GM12878 (cell line): ENCODE data around the gene OTUB1. TPM values are rescaled to one million over a fixed set of nuclear protein-coding genes. Genes with fewer than 3 reads are reported as not detected.

ENCODE experiments used
- ATAC-seq: fragments of 200-7000 bp; cut with Tn5 transposase; 3 replicates; pipeline ENCODE4 v1.9.1; 2020; ENCODE audit warnings: mild to moderate bottlenecking, moderate library complexity
- BruUV-seq: library from RNA; stranded (reverse); fragments of 400-500 nt; replicated peaks from 2 replicates; lab custom pipeline; 2021; lab: Mats Ljungman, UMichigan
- CTCF ChIA-PET: fragments of 300-600 bp; sonication (Branson Sonifier 250); formaldehyde crosslinking; extraction: SDS; loops from one replicate; lab custom pipeline; 2021; ENCODE audit warnings: inconsistent platforms; lab: Yijun Ruan, JAX
- POLR2A ChIA-PET: fragments of 350-600 bp; formaldehyde crosslinking; extraction: SDS; loops from one replicate; lab custom pipeline; 2021; ENCODE audit warnings: inconsistent platforms; lab: Charles Lee
- RAD21 ChIA-PET: fragments of 300-600 bp; sonication (Branson Sonifier 250); formaldehyde crosslinking; loops from one replicate; lab custom pipeline; 2023; ENCODE audit warnings: antibody characterized with exemption; ENCODE audit not compliant: unreplicated experiment; lab: Charles Lee
- SMC1A ChIA-PET: fragments of 300-600 bp; sonication (Branson Sonifier 250); formaldehyde crosslinking; loops from one replicate; lab custom pipeline; 2023; ENCODE audit not compliant: unreplicated experiment, uncharacterized antibody; lab: Charles Lee
- DNase-seq: peaks from one replicate; pipeline ENCODE4 v3.0.0-alpha.2; 2011; ENCODE audit warnings: low read depth, low spot score
- FAIRE-seq: peaks from 3 replicates; lab custom pipeline; 2011; peaks lifted over from hg19 to GRCh38; lab: Jason Lieb, UNC
- H2AFZ ChIP-seq: 2 replicates; pipeline ENCODE4 v1.6.0; 2011; ENCODE audit warnings: low read depth, low read length, control low read depth; ENCODE audit not compliant: control insufficient read depth
- H3K27ac ChIP-seq: 2 replicates; pipeline ENCODE4 v1.5.1; 2011; ENCODE audit warnings: control low read depth; ENCODE audit not compliant: control insufficient read depth, insufficient read depth
- H3K27me3 ChIP-seq, 2 experiments: replicated peaks in 1 of 2; 2 replicates each; pipeline versions ENCODE4 v1.6.0 to v1.6.1; 2011; ENCODE audit warnings: low read length in 1 of 2; ENCODE audit not compliant: control insufficient read depth in 2 of 2, insufficient read depth in 2 of 2
- H3K36me3 ChIP-seq, 2 experiments: 2 replicates each; pipeline ENCODE4 v1.5.1; 2011; ENCODE audit warnings: low read length in 1 of 2; ENCODE audit not compliant: control insufficient read depth in 2 of 2, insufficient read depth in 2 of 2
- H3K4me1 ChIP-seq: 2 replicates; pipeline ENCODE4 v1.6.1; 2011; ENCODE audit warnings: mild to moderate bottlenecking, low read length, moderate library complexity, mixed read lengths; ENCODE audit not compliant: control insufficient read depth, insufficient read depth
- H3K4me2 ChIP-seq: 2 replicates; pipeline ENCODE4 v1.6.0; 2011; ENCODE audit warnings: control low read depth; ENCODE audit not compliant: control insufficient read depth, insufficient read depth
- H3K4me3 ChIP-seq: fragments of 200-600 bp; sonication (generic); 2 replicates; pipeline ENCODE4 v1.5.1; 2016
- H3K79me2 ChIP-seq: 2 replicates; pipeline ENCODE4 v1.6.0; 2011; ENCODE audit warnings: low read length; ENCODE audit not compliant: control insufficient read depth, insufficient read depth
- H3K9ac ChIP-seq: 2 replicates; pipeline ENCODE4 v1.8.0; 2011; ENCODE audit warnings: low read length, control low read depth, mixed read lengths; ENCODE audit not compliant: control insufficient read depth, insufficient read depth
- H3K9me3 ChIP-seq: replicated peaks from 3 replicates; pipeline ENCODE4 v1.5.1; 2011; ENCODE audit warnings: mild to moderate bottlenecking, low read length; ENCODE audit not compliant: control insufficient read depth, insufficient read depth
- H4K20me1 ChIP-seq: 2 replicates; pipeline ENCODE4 v1.6.0; 2011; ENCODE audit not compliant: control insufficient read depth, insufficient read depth
- ATF7 ChIP-seq: fragments of 450-650 bp; IDR thresholded peaks from 2 replicates; pipeline ENCODE4 v1.6.1; 2016; ENCODE audit warnings: low read depth, mild to moderate bottlenecking
- CBX3 ChIP-seq: fragments of 200-600 bp; sonication (generic); IDR thresholded peaks from 2 replicates; pipeline ENCODE4 v1.6.1; 2016; ENCODE audit warnings: low read depth, borderline replicate concordance
- CEBPZ ChIP-seq: fragments of 150-350 bp; IDR thresholded peaks from 2 replicates; pipeline ENCODE4 v1.6.1; 2016; ENCODE audit warnings: low read depth, low read length
- KAT2A ChIP-seq: conservative IDR thresholded peaks from 2 replicates; pipeline ENCODE4 v1.6.1; 2011; ENCODE audit warnings: low read depth, low read length; ENCODE audit not compliant: control insufficient read depth
- MLLT1 ChIP-seq: fragments of 450-650 bp; IDR thresholded peaks from 2 replicates; pipeline ENCODE4 v1.6.1; 2016; ENCODE audit warnings: mild to moderate bottlenecking
- NBN ChIP-seq: fragments of 450-650 bp; IDR thresholded peaks from 2 replicates; pipeline ENCODE4 v1.6.1; 2016
- SMARCA5 ChIP-seq: fragments of 450-650 bp; IDR thresholded peaks from 2 replicates; pipeline ENCODE4 v1.6.1; 2017; ENCODE audit warnings: mild to moderate bottlenecking
- SP1 ChIP-seq: IDR thresholded peaks from one replicate; pipeline ENCODE4 v1.6.1; 2011; ENCODE audit warnings: low read depth, low read length
- SREBF2 ChIP-seq: IDR thresholded peaks from 2 replicates; pipeline ENCODE4 v1.6.1; 2012; ENCODE audit warnings: mild to moderate bottlenecking, low read length
- SUZ12 ChIP-seq: fragments of 200-600 bp; sonication (generic); IDR thresholded peaks from one replicate; pipeline ENCODE4 v1.6.1; 2018; ENCODE audit warnings: antibody characterized with exemption, mild to moderate bottlenecking; ENCODE audit not compliant: unreplicated experiment
- TCF12 ChIP-seq: IDR thresholded peaks from 2 replicates; pipeline ENCODE4 v1.6.1; 2011; ENCODE audit warnings: low read depth, mild to moderate bottlenecking, low read length
- ZNF217 ChIP-seq: fragments of 450-650 bp; IDR thresholded peaks from 2 replicates; pipeline ENCODE4 v1.6.1; 2017; ENCODE audit warnings: antibody characterized with exemption, mild to moderate bottlenecking
- ZNF274 ChIP-seq: IDR thresholded peaks from one replicate; pipeline ENCODE4 v1.8.0; 2011; ENCODE audit not compliant: insufficient read length, insufficient read depth
- WGBS: methylation state at CpG from one replicate; pipeline ENCODE4 v1.1.6; 2016; ENCODE audit warnings: low lambda C conversion rate; ENCODE audit not compliant: insufficient replicate concordance, insufficient coverage; ENCODE audit errors: missing lambda C conversion rate; 5-methylcytosine and 5-hydroxymethylcytosine counted together
- in situ Hi-C: fragments of 300-500 bp; cut with MboI; formaldehyde crosslinking; loops from 9 replicates; pipeline ENCODE4 v1.14.3; 2018; ENCODE audit warnings: mixed read lengths
- intact Hi-C: fragments of 100-400 bp; cut with micrococcal nuclease; formaldehyde crosslinking; loops from one replicate; pipeline ENCODE4 v1.14.2; 2022; ENCODE audit not compliant: unreplicated experiment
- polyA plus RNA-seq, 11 experiments: library from polyadenylated mRNA; depleted of rRNA in 4 of 11; unstranded in 6 of 11; stranded (reverse) in 5 of 11; fragments of >200 nt; fragmentation: Nextera tagmentation in 4 of 11; fragmentation: Illumina TruSeq in 1 of 11; extraction: Ambion mirVana in 4 of 11; extraction: Trizol in 1 of 11; gene quantifications; 1 replicate in 1 of 11; 2 replicates in 10 of 11; pipeline versions ENCODE4 v1.2.1 to v1.2.3, GENCODE V29; 2011 to 2016; ENCODE audit warnings: inconsistent platforms in 2 of 11, missing spikeins in 2 of 11, low read depth in 1 of 11
- total RNA-seq, 4 experiments: library from RNA; depleted of rRNA in 3 of 4; stranded (reverse); fragments of >200 nt in 3 of 4; fragmentation: Illumina TruSeq in 1 of 4; extraction: Trizol in 1 of 4; gene quantifications; 2 replicates each; pipeline versions ENCODE4 v1.2.1 to v1.2.3, GENCODE V29; 2013 to 2021
- TF ChIP-seq, protein P1 (sequence below): IDR thresholded peaks from 2 replicates; pipeline ENCODE4 v1.6.1; 2011; ENCODE audit warnings: low read depth, mild to moderate bottlenecking, low read length, moderate library complexity, borderline replicate concordance; ENCODE audit errors: extremely low read depth

Gene OTUB1
- total and polyA plus RNA-seq, 10 of the 15 experiments (the other 5 are each of a cell fraction or from before 2014, with no cell fraction given) = 49.6 to 225 (median 131) TPM

- TF ChIP-seq ZNF217 = no peak
These were observed 31.6 kb downstream of the OTUB1 start for GRCh38 chr11:64017945-64018224.

DNA sequence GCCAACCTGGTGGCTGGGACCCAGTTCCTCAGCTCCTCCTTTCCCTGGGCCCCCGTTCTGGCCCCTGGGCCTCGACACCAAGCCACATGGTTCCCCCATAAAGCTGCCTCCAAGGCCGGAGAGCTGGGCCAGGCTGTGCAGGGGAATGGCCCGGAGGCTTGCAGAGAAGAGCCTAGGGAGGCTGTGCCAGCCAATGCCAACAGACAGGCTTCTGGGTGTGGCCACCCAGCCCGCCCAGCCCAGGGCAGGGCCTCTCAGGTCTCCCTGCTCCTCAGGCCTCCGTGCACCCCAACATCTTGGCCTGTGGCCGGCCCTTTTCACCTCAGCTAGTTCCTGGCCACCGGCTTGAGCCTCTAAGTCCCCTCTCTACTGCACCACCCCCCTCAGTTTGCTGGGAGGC, 32.1 kb downstream of the OTUB1 start:
- no peak overlapping the region for H3K4me2 ChIP-seq
- H3K9me3 ChIP-seq = no peaks in the 10 kb centered on the region
- no peak for ATAC-seq
- in situ Hi-C loops (no loop called here), intact Hi-C loops (no loop called here)
- ChIA-PET POLR2A (interaction anchor here (0.5 kb wide), 1 partner anchor 78 kb away, joined by 7 read pairs; no protein-coding TSS in a partner anchor), CTCF (no interaction called here), SMC1A (no interaction called here), RAD21 (no interaction called here)
- no TSS peak for BruUV-seq
- H3K27me3 ChIP-seq = no peaks in the 10 kb centered on the region; a peak in 1 of 4 replicates
- H3K79me2 ChIP-seq = no peaks in the 10 kb centered on the region
- H3K4me1 ChIP-seq = no peaks in the 10 kb centered on the region
- no peak overlapping the region for H3K9ac ChIP-seq
- no peak for DNase-seq
- no peak overlapping the region for H2AFZ ChIP-seq
- no peaks in the 10 kb centered on the region for H4K20me1 ChIP-seq
- no peak overlapping the region for H3K4me3 ChIP-seq
- H3K36me3 ChIP-seq = no peaks in the 10 kb centered on the region
- no peak overlapping the region for H3K27ac ChIP-seq
- FAIRE-seq = no peak
- WGBS = 47% methylated on average over 8 of the region's 8 CpGs
- no peak for TF ChIP-seq SMARCA5
- no peak for TF ChIP-seq SREBF2
- no peak for TF ChIP-seq CBX3
- no peak for TF ChIP-seq ATF7
- no peak for TF ChIP-seq MLLT1
- no peak for TF ChIP-seq SP1
- no peak for TF ChIP-seq NBN
- TF ChIP-seq, protein P1, sequence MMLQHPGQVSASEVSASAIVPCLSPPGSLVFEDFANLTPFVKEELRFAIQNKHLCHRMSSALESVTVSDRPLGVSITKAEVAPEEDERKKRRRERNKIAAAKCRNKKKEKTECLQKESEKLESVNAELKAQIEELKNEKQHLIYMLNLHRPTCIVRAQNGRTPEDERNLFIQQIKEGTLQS = no peak
- TF ChIP-seq CEBPZ = no peak
- TF ChIP-seq KAT2A = no peak
- no peak for TF ChIP-seq SUZ12
- TF ChIP-seq ZNF274 = no peak
- TF ChIP-seq TCF12 = no peak

More at GRCh38 chr11:64017945-64018224, 31.6 kb downstream of the OTUB1 start:
- BruUV-seq = no TSS peak
- FAIRE-seq = no peak
- Histone ChIP-seq H3K9ac (no peak overlapping the region), H3K27me3 (no peaks in the 10 kb centered on the region; a peak in 1 of 4 replicates), H3K36me3 (no peaks in the 10 kb centered on the region), H2AFZ (no peak overlapping the region), H3K9me3 (no peaks in the 10 kb centered on the region), H3K4me3 (no peak overlapping the region), H4K20me1 (no peaks in the 10 kb centered on the region), H3K4me1 (no peaks in the 10 kb centered on the region), H3K4me2 (no peak overlapping the region), H3K79me2 (no peaks in the 10 kb centered on the region), H3K27ac (no peak overlapping the region)
- CTCF ChIA-PET = no interaction called here
- intact Hi-C loops (no loop called here), in situ Hi-C loops (no loop called here)
- SMC1A ChIA-PET = no interaction called here
- RAD21 ChIA-PET = no interaction called here
- no peak for DNase-seq
- POLR2A ChIA-PET = interaction anchor here (0.5 kb wide), 1 partner anchor 78 kb away, joined by 7 read pairs; no protein-coding TSS in a partner anchor
- WGBS = 69% methylated on average over 6 of the region's 7 CpGs
- ATAC-seq = no peak
